ENCODE data around the gene UBN2. TPM values are rescaled to one million over a fixed set of nuclear protein-coding genes. Genes with fewer than 3 reads are reported as not detected.

The UBN2 gene
- total RNA-seq (2014; rRNA removed; shearing (Covaris generic)) = 7.2 and 8.0 TPM in 2 replicates
- total RNA-seq (2022) = 19.9 and 21.1 TPM in 2 replicates
- Bru-seq, nascent RNA = percentile 73 among the genes with signal in this experiment
- percentile 75 among the genes with signal in this experiment for BruChase-seq, experiment 1, labeled RNA remaining after a 6-hour chase
- BruChase-seq, experiment 2, labeled RNA remaining after a 2-hour chase = percentile 87 among the genes with signal in this experiment
- long read RNA-seq, partial matches to known transcripts = 0 of 2 reads
- long read RNA-seq, other reads (novel, unspliced or antisense) = 2 of 2 reads

GRCh38 chr7:139230774-139231512, at the start of gene UBN2:
UBN2 (plus strand) TSS chr7:139231237; CDS start chr7:139231485, 248 bp downstream.
- H3K9me2 ChIP-seq (ENCODE audit: insufficient read depth, low read length) = no peaks in the 10 kb centered on the region
- POLR2A ChIA-PET = interaction anchor here (0.5 to 1.4 kb wide), 5 partner anchors 14 to 1246 kb away, joined by 3 to 5 read pairs (median 4); no protein-coding TSS in a partner anchor
- no peaks in the 10 kb centered on the region for H3K36me3 ChIP-seq (ENCODE audit: insufficient read depth, low read length)
- BruUV-seq (replicated peaks) = no TSS peak
- H2AFZ ChIP-seq (ENCODE audit: low read length) = peak within 1 kb of the TSS; percentile 96
- intact Hi-C loops (cut with micrococcal nuclease; ENCODE audit: unreplicated experiment) = loop anchor here (1.0 to 2.0 kb wide), 2 partner anchors 109 to 122 kb away; partner anchors contain the start of gene ZC3HAV1
- H3K4me1 ChIP-seq (ENCODE audit: insufficient read depth, low read length, poor library complexity, severe bottlenecking) = peaks cover 14% of the 10 kb centered on the region
- no peak for TF ChIP-seq EZH2phosphoT487 (IDR thresholded peaks at IDR 0.05; ENCODE audit: borderline replicate concordance, low read depth, low read length)
- TF ChIP-seq CTCF (conservative IDR thresholded peaks at IDR 0.05; ENCODE audit: low read length) = no peak
- no peaks in the 10 kb centered on the region for H3K9me3 ChIP-seq (ENCODE audit: low read length)
- H3K27ac ChIP-seq (ENCODE audit: low read depth, low read length, poor library complexity, severe bottlenecking) = peak within 1 kb of the TSS; percentile 63
- H3K79me2 ChIP-seq (ENCODE audit: insufficient read depth, low read depth, low read length) = peaks cover 39% of the 10 kb centered on the region
- CTCF ChIA-PET (ENCODE audit: unreplicated experiment) = no interaction called here
- peak within 1 kb of the TSS; percentile 84 for H3K4me2 ChIP-seq (ENCODE audit: low read length)
- H4K20me1 ChIP-seq (ENCODE audit: insufficient read depth, low read length) = peaks cover 10% of the 10 kb centered on the region; the same call in 1 of the 2 replicates
- H3K4me3 ChIP-seq (ENCODE audit: low read depth, low read length, poor library complexity, severe bottlenecking) = peak within 1 kb of the TSS; percentile 97
- DNase-seq (ENCODE audit: low spot score) = peak; percentile 96

- ChIA-PET CTCF (ENCODE audit: unreplicated experiment) (no interaction called here), POLR2A (interaction anchor here (0.6 to 1.2 kb wide), 2 partner anchors 13 to 128 kb away, joined by 4 to 5 read pairs; no protein-coding TSS in a partner anchor)
- Histone ChIP-seq H4K20me1 (ENCODE audit: insufficient read depth, low read length) (no peaks in the 10 kb centered on the region), H3K9me3 (ENCODE audit: low read length) (no peaks in the 10 kb centered on the region), H3K4me1 (ENCODE audit: insufficient read depth, low read length, poor library complexity, severe bottlenecking) (no peaks in the 10 kb centered on the region), H3K79me2 (ENCODE audit: insufficient read depth, low read depth, low read length) (no peaks in the 10 kb centered on the region), H3K36me3 (ENCODE audit: insufficient read depth, low read length) (no peaks in the 10 kb centered on the region), H2AFZ (ENCODE audit: low read length) (no peak overlapping the region), H3K9me2 (ENCODE audit: insufficient read depth, low read length) (no peaks in the 10 kb centered on the region), H3K4me2 (ENCODE audit: low read length) (no peak overlapping the region), H3K27ac (ENCODE audit: low read depth, low read length, poor library complexity, severe bottlenecking) (no peak overlapping the region), H3K4me3 (ENCODE audit: low read depth, low read length, poor library complexity, severe bottlenecking) (no peak overlapping the region)
- TF ChIP-seq CTCF (conservative IDR thresholded peaks at IDR 0.05; ENCODE audit: low read length) = no peak
- no peak for TF ChIP-seq EZH2phosphoT487 (IDR thresholded peaks at IDR 0.05; ENCODE audit: borderline replicate concordance, low read depth, low read length)
- intact Hi-C loops (cut with micrococcal nuclease; ENCODE audit: unreplicated experiment) = no loop called here
- DNase-seq (ENCODE audit: low spot score) = no peak
- BruUV-seq (replicated peaks) = no TSS peak
These were observed 49.6 kb upstream of the UBN2 start for GRCh38 chr7:139181404-139181803.
